Measurements from ENCODE around the gene NCOA1.

DNA sequence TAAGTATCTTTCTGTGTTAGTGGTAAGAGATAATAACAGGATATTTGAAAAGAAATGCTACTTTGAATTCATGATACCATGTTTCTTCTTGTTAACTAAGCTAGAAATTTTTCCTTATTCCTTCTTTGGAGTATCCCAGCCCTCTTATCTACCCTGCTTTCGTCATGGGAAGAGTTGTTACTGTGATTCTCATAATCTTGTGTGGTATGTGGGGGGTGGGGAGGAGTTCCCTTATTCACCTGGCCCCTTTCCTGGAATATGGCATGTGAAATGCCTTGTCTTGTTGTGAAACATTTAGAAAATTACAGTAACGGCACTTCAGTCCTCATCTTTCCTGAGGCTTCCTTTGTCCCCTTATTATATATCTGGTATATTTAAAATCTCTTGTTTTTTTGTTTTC is 129.9 kb downstream of the NCOA1 start:
- TF ChIP-seq FOXA1 (IDR thresholded peaks at IDR 0.05), result no peak
- no peak for TF ChIP-seq CTBP1 (IDR thresholded peaks at IDR 0.05; ENCODE audit: borderline replicate concordance)
- TF ChIP-seq ELF4 (IDR thresholded peaks at IDR 0.05), result no peak
- no peak for TF ChIP-seq TARDBP (IDR thresholded peaks at IDR 0.05)
- TF ChIP-seq SP1 (IDR thresholded peaks at IDR 0.05), result no peak
- TF ChIP-seq SUZ12 (IDR thresholded peaks at IDR 0.05), result no peak
- TF ChIP-seq FOXM1 (IDR thresholded peaks at IDR 0.05; ENCODE audit: borderline replicate concordance), result no peak
- no peak for TF ChIP-seq LEF1 (IDR thresholded peaks at IDR 0.05; ENCODE audit: borderline replicate concordance)
- TF ChIP-seq NFRKB (IDR thresholded peaks at IDR 0.05), result no peak
- no peak for TF ChIP-seq ARNT (IDR thresholded peaks at IDR 0.05)
- no peak for TF ChIP-seq FOXK2 (IDR thresholded peaks at IDR 0.05)

All from HEK293T (cell line).